Measurements from ENCODE around the gene KIF18B. TPM values are rescaled to one million over a fixed set of nuclear protein-coding genes. Genes with fewer than 3 reads are reported as not detected.

Gene KIF18B
- total RNA-seq, 1 experiment from 2014 or later, result 58.5 TPM

DNA sequence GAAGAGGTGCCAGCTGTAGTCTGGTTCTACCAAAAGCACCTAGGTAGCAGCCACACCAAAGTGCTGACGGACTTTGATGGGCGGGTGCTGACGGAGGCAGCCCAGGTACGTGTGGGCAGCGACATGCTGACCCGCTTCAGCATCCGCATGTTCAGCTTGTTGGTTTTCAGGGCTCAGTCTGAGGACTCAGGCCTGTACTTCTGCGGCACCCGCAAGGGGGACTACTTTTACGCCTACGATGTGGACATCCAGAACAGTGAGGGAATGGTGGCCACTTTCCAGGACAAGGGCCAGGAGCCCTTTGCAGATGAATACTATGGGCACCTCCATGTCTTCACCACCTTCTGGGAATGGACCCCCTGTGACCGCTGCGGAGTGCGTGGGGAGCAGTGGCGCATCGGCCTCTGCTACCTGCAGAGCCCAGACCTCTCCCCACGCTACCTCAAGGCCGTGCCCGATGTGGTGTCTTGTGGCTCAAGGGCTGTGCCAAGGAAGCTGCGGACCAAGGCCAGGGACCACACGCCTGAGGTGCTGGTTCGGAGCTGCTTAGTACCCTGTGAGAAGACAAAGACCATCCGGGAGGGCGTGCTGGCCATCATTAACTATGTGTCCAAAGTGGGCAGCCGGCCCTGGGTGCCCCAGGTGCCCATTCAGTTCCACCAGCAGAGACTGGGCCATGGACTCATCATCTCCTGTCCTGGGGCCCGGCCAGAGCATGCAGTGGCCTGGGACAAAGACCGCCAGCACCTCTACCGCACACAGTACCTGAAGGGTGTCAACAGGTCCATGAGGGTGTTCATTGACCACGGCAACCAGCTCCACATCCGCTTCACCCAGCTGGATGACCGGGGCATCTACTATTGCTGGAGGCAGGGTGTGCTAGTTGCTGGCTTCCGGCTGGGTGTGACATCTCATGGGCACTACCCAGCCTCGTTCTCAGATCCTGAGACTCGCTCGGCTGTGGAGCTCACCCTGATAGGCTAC, 43.3 kb downstream of the KIF18B start:
- peaks cover 50% of the 10 kb centered on the region for H3K4me1 ChIP-seq (replicated peaks; ENCODE audit: insufficient read depth)

DNA sequence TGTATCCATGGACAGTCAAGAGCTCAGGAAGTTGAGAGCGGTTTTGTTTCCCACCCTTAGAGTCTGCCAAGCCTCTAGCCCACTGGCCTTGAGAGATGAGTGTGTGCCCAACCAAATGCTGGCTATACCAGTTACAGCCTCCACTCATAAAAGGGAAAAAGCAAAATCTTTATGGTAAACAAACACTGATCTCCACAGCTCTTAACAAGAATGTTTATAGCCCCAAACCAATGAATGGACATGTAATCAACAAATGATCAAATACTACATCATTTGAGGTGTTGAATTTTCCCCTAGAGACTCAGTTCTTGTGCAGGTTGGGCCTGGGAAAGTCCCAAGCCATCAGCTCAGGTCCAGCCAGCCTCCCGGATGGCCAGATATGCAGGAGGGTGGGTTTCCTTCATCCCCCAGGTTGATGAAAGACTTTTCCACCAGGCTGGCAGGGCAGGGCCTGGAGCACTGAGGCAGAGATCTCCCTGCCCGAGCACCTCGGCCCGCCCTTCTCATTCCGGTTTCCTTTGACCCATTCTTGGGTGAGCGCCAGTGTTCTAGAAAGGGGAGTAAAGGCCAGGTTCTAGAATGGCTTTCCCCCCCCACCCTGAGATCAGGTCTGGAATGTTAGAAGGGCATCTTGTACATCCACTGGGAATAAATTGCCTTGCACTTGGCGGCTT, 44.4 kb downstream of the KIF18B start:
- no peaks in the 10 kb centered on the region for H3K9me2 ChIP-seq (ENCODE audit: insufficient read depth)
- no TSS peak for BruUV-seq (replicated peaks)
- POLR2A ChIA-PET (ENCODE audit: unreplicated experiment), result interaction anchor here (0.5 kb wide), 1 partner anchor 36 kb away, joined by 5 read pairs; no protein-coding TSS in a partner anchor

More for the DNA sequence above, 43.3 kb downstream of the KIF18B start:
- CTCF ChIA-PET, result interaction anchor here (0.7 kb wide), 1 partner anchor 82 kb away, joined by 5 read pairs; no protein-coding TSS in a partner anchor
- H2AFZ ChIP-seq, result no peak overlapping the region
- no peaks in the 10 kb centered on the region for H3K9me3 ChIP-seq (ENCODE audit: insufficient read depth, low read depth)
- no peak overlapping the region for H3K4me2 ChIP-seq
- DNase-seq, result peak in 1 of 2 experiments; percentile 8
- no TSS peak for BruUV-seq (replicated peaks)
- H3K36me3 ChIP-seq (ENCODE audit: low read depth), result no peaks in the 10 kb centered on the region
- H3K4me3 ChIP-seq, result no peak overlapping the region
- no peaks in the 10 kb centered on the region for H4K20me1 ChIP-seq (ENCODE audit: insufficient read depth)
- POLR2A ChIA-PET (ENCODE audit: unreplicated experiment), result interaction anchor here (0.8 kb wide), 1 partner anchor 80 kb away, joined by 5 read pairs; no protein-coding TSS in a partner anchor
- no peaks in the 10 kb centered on the region for H3K79me2 ChIP-seq (ENCODE audit: low read depth)
- TF ChIP-seq EZH2 (IDR thresholded peaks at IDR 0.05; ENCODE audit: low read depth), result no peak
- TF ChIP-seq, protein P1, sequence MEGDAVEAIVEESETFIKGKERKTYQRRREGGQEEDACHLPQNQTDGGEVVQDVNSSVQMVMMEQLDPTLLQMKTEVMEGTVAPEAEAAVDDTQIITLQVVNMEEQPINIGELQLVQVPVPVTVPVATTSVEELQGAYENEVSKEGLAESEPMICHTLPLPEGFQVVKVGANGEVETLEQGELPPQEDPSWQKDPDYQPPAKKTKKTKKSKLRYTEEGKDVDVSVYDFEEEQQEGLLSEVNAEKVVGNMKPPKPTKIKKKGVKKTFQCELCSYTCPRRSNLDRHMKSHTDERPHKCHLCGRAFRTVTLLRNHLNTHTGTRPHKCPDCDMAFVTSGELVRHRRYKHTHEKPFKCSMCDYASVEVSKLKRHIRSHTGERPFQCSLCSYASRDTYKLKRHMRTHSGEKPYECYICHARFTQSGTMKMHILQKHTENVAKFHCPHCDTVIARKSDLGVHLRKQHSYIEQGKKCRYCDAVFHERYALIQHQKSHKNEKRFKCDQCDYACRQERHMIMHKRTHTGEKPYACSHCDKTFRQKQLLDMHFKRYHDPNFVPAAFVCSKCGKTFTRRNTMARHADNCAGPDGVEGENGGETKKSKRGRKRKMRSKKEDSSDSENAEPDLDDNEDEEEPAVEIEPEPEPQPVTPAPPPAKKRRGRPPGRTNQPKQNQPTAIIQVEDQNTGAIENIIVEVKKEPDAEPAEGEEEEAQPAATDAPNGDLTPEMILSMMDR (conservative IDR thresholded peaks at IDR 0.05), result no peak
- no peak overlapping the region for H3K27ac ChIP-seq
- H3F3A ChIP-seq (ENCODE audit: insufficient read depth, low read depth), result peaks cover 37% of the 10 kb centered on the region
- intact Hi-C loops (cut with micrococcal nuclease; ENCODE audit: unreplicated experiment), result no loop called here
- no peaks in the 10 kb centered on the region for H3K9me2 ChIP-seq (ENCODE audit: insufficient read depth)
- H3K27me3 ChIP-seq (ENCODE audit: insufficient read depth, low read depth), result no peaks in the 10 kb centered on the region

More for the DNA sequence above, 44.4 kb downstream of the KIF18B start:
- Histone ChIP-seq H3K4me2 (no peak overlapping the region), H3F3A (ENCODE audit: insufficient read depth, low read depth) (peaks cover 43% of the 10 kb centered on the region), H2AFZ (no peak overlapping the region), H3K27ac (no peak overlapping the region), H3K4me1 (replicated peaks; ENCODE audit: insufficient read depth) (peaks cover 50% of the 10 kb centered on the region), H4K20me1 (ENCODE audit: insufficient read depth) (no peaks in the 10 kb centered on the region), H3K4me3 (no peak overlapping the region), H3K9me3 (ENCODE audit: insufficient read depth, low read depth) (no peaks in the 10 kb centered on the region), H3K27me3 (ENCODE audit: insufficient read depth, low read depth) (no peaks in the 10 kb centered on the region), H3K36me3 (ENCODE audit: low read depth) (no peaks in the 10 kb centered on the region), H3K79me2 (ENCODE audit: low read depth) (peaks cover 10% of the 10 kb centered on the region)
- intact Hi-C loops (cut with micrococcal nuclease; ENCODE audit: unreplicated experiment), result no loop called here
- TF ChIP-seq, protein P1 (conservative IDR thresholded peaks at IDR 0.05), result no peak
- TF ChIP-seq EZH2 (IDR thresholded peaks at IDR 0.05; ENCODE audit: low read depth), result no peak
- CTCF ChIA-PET, result interaction anchor here (0.7 kb wide), 1 partner anchor 81 kb away, joined by 5 read pairs; no protein-coding TSS in a partner anchor
- DNase-seq, result peak in 1 of 2 experiments; percentile 29
